ENCODE measurements around the gene GRIK4.

GRIK4 gene

DNA sequence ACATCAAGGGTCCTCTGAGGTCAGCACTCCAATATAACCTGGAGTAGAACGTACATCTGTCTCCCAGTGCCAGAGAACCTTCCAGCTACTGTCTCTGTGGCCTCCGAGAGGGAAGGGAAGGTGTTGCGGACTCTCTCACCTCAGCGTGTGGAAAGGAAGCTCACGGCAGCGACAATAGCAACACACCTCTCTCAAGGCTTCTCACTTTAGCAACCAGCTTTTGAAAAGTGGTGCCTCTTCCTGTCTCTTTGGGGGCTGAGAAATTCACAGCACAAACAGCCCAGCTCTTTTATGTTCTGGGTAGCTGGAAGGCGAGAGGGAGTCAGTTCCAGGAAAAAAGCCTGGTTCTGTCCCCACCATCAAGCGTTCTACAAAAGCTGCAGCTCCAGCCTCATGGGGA is 355.5 kb downstream of the GRIK4 start:
- no peak for DNase-seq

GRCh38 chr11:120867531-120867930 is 356.0 kb downstream of the GRIK4 start:
- no peak for DNase-seq

- no peak for DNase-seq
Observed at GRCh38 chr11:120867988-120868387, 356.4 kb downstream of the GRIK4 start.

GRCh38 chr11:120869097-120869496 is 357.5 kb downstream of the GRIK4 start:
- DNase-seq = no peak

GRCh38 chr11:120869516-120870011 is 358.0 kb downstream of the GRIK4 start:
- DNase-seq = no peak

DNA sequence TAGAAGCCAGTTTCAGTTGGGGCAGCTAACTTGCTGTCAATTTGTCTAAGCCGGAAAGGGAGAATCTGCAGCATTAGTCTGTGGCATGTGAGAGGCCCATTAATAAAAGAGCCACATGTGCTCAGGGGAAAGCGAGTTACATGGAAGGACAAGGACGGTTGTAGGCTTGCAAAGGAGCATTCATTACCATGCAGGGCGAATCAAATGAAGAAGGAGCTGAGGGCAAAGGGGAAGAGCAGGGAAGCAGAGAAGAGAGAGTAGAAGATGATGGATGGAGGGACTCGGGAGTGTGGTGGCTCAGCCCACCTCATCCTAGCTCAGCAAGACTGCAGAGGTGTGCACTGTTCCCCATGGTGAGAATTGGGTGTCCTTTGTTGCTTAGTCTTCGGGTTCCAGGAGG is 359.6 kb downstream of the GRIK4 start:
- no peak for DNase-seq

- DNase-seq = no peak
Observed at GRCh38 chr11:120871924-120872323, 360.4 kb downstream of the GRIK4 start.

DNA sequence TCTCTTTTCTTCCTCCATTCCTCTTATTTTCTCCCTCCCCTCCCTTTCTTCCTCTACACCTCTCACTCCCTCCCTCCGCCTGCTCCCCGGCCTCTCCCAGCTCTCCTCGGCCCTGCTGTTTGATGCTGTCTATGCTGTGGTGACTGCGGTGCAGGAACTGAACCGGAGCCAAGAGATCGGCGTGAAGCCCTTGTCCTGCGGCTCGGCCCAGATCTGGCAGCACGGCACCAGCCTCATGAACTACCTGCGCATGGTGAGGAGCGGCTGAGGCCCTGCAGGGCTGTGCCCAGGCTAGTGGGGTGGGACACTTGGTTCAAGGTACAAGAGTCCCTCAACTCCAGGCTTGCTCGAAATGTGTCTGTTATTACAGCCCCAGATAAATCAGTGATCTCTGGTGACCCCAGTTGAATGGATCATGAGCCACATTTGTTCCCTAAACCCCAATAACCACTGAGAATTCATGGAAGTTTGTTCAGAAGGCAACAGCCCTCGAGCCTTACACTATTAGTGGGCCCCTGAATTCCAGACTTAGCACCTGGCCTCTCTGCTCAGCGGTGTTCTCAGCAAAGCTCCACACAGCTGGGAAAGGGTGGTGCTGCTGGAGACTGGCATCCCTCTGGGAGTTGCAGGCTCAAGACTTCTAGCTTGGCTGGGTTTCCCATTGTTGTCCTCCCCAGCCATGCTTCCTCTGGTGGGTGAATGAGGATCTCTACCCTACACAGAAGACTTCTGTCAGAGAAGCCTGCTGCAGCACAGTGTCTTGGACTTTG is 362.6 kb downstream of the GRIK4 start:
- no peak for DNase-seq

DNA sequence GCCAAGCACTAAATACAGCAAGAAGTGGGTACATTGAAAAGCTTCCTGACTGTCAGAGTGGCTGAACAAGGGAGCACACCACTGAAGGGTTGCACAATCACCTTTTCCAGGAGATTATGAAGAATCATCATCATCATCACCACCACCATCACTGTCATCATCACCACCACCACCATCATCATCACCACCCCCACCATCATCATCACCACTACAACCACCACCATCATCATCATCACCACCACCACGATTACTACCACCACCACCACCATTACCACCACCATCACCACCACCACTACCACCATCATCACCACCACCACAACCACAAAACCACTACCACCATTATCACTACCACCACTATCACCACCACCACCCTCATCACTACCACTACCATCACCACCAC is 364.4 kb downstream of the GRIK4 start:
- no peak for DNase-seq

GRCh38 chr11:120877746-120878365 is 366.3 kb downstream of the GRIK4 start:
- DNase-seq = no peak

DNA sequence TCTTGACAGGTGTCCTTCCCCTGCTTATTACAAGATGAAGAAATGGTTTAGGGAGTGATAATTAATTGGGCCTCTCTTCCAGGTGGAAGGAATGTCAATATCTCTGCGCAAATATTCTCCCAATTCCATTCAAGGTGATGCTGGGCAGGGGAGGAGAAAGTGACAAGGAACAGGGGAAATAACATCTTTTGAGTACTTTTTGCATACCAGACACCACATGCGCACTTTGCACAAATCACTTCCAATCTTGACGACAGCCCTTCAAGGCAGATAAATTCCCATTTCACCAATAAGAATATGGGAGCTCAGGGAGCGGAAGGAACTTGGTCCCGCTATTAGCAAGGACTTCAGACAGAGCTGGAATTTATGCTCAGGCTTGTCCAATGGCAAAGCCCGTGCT is 367.2 kb downstream of the GRIK4 start:
- DNase-seq = no peak

- DNase-seq = no peak
Observed at GRCh38 chr11:120880498-120881175, 369.1 kb downstream of the GRIK4 start.

DNA sequence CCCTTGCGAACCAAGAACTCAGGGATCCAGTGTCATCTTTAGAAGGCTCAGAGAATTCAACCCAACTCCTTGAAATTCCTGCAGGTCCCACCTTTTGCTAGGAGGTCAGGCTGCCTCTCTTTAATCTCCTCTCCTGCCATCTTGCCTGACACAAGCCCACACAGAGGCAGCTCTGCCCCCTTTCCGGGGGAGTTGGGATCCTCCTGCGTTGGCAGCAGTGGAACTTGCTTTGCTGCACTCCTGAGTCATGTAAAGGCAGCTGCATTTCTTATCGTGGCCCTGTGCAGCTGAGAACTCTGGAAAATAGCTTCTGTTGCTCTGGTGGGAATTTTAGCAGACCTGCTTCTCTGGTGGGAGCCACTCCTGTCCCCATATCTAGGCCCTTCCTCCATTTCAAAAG is 370.0 kb downstream of the GRIK4 start:
- DNase-seq = no peak

- no peak for DNase-seq
Observed at GRCh38 chr11:120882175-120882574, 370.6 kb downstream of the GRIK4 start.

- DNase-seq = no peak
Observed at GRCh38 chr11:120883404-120884080, 372.0 kb downstream of the GRIK4 start.

- DNase-seq = no peak
Observed at GRCh38 chr11:120884154-120885020, 372.8 kb downstream of the GRIK4 start.

- DNase-seq = no peak
Observed at GRCh38 chr11:120890609-120891320, 379.2 kb downstream of the GRIK4 start.

GRCh38 chr11:120893440-120894201 is 382.1 kb downstream of the GRIK4 start:
- no peak for DNase-seq

- no peak for DNase-seq
Observed at GRCh38 chr11:120894202-120894985, 382.8 kb downstream of the GRIK4 start.

DNA sequence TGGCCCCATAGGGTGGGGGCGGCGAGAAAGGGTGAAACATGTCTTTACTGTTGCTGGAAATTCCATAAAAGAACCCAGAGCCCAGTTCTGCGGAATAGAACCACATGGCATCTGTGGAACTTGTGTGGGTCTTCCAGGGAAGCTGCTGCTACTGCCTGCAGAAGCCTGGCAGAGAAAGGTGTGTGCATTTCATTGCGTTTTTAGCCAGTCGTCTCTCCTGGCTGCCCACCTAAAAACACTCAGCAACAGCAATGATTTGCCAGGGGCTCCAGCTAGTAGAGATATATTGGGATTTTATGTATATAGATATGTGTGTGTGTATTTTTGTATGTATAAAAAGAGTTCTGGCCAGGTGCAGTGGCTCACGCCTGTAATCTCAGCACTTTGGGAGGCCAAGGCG is 385.1 kb downstream of the GRIK4 start:
- DNase-seq = no peak
